Testis (tissue), 3 donors: ENCODE results near the gene RBM43. TPM values are rescaled to one million over a fixed set of nuclear protein-coding genes. Genes with fewer than 3 reads are reported as not detected.
"Not testable (repeated sequence)": the region's sequence is repeated elsewhere in the genome, so short reads cannot be mapped to it uniquely, and the experiment has no call there.

ENCODE experiments used
- DNase-seq: peaks from one replicate; pipeline ENCODE4 v3.0.0-alpha.2; 2019
- H3K27ac ChIP-seq, 2 donors: fragments of 200-600 bp; sonication (generic); one replicate each; pipeline ENCODE4 v1.5.1; 2019
- H3K27me3 ChIP-seq: fragments of 200-600 bp; sonication (generic); one replicate; pipeline ENCODE4 v1.5.1; 2019
- H3K36me3 ChIP-seq: fragments of 200-600 bp; sonication (generic); one replicate; pipeline ENCODE4 v1.5.1; 2017; ENCODE audit warnings: low read depth; ENCODE audit errors: missing control alignments
- H3K4me1 ChIP-seq: fragments of 200-600 bp; sonication (generic); one replicate; pipeline ENCODE4 v1.5.1; 2019
- H3K4me3 ChIP-seq, 2 donors: fragments of 200-600 bp; sonication (generic); one replicate each; pipeline ENCODE4 v1.5.1; 2017 to 2019
- H3K9me3 ChIP-seq: fragments of 200-600 bp; sonication (generic); one replicate; pipeline ENCODE4 v1.5.1; 2017
- CTCF ChIP-seq, 3 experiments: fragments of 450-650 bp in 2 of 3; fragments of 200-600 bp in 1 of 3; sonication (generic) in 1 of 3; IDR thresholded peaks; one replicate each; pipeline ENCODE4 v1.5.1; 2016 to 2019; ENCODE audit warnings: antibody characterized with exemption in 3 of 3, mild to moderate bottlenecking in 2 of 3, moderate library complexity in 1 of 3
- POLR2A ChIP-seq: fragments of 450-650 bp; IDR thresholded peaks from one replicate; pipeline ENCODE4 v1.6.1; 2017; ENCODE audit warnings: antibody characterized with exemption, mild to moderate bottlenecking, moderate library complexity
- WGBS, 2 donors: methylation state at CpG; one replicate each; pipeline ENCODE4 v1.1.5; 2018; 5-methylcytosine and 5-hydroxymethylcytosine counted together
- intact Hi-C: fragments of 100-400 bp; cut with DNase I; formaldehyde crosslinking; loops from one replicate; pipeline ENCODE4 v1.15.1; 2023; ENCODE audit warnings: low total_unique reads
- polyA plus RNA-seq: library from polyadenylated mRNA; stranded (reverse); fragments of 350-450 nt; fragmentation: Illumina TruSeq; extraction: RNeasy Lipid Tissue Mini Kit (QIAGEN cat#74804); gene quantifications from one replicate; pipeline ENCODE4 v1.2.3, GENCODE V29; 2014; ENCODE audit warnings: low read depth, low replicate concordance; ENCODE audit not compliant: insufficient read depth
- total RNA-seq, 2 donors: library from RNA; depleted of rRNA; stranded (reverse); fragments of >200 nt; gene quantifications; one replicate each; pipeline ENCODE4 v1.2.3, GENCODE V29; 2016

Gene RBM43
- total and polyA plus RNA-seq, 3 donors from 2014 or later: 6.9 to 8.6 (median 7.1) TPM

- Histone ChIP-seq H3K27me3 (no peaks in the 10 kb centered on the region), H3K9me3 (no peaks in the 10 kb centered on the region), H3K36me3 (no peaks in the 10 kb centered on the region), H3K4me3 (no peak overlapping the region), H3K27ac (no peak overlapping the region), H3K4me1 (no peaks in the 10 kb centered on the region)
- intact Hi-C loops: no loop called here
- no peak for TF ChIP-seq POLR2A
- no peak for TF ChIP-seq CTCF (IDR thresholded peaks at IDR 0.05)
- no peak for DNase-seq
- 67 to 76% methylated on average over 4 of the region's 4 CpGs for WGBS, 2 donors
These were observed 24.1 kb downstream of the RBM43 start for GRCh38 chr2:151237422-151238025.

- WGBS, 2 donors: 96 to 98% methylated on average over 3 of the region's 3 CpGs
- intact Hi-C loops, H3K4me3 ChIP-seq, H3K27me3 ChIP-seq, H3K9me3 ChIP-seq, H3K27ac ChIP-seq, H3K36me3 ChIP-seq, H3K4me1 ChIP-seq, DNase-seq: not testable (repeated sequence)
These were observed 27.9 kb downstream of the RBM43 start for GRCh38 chr2:151233760-151234159.

DNA sequence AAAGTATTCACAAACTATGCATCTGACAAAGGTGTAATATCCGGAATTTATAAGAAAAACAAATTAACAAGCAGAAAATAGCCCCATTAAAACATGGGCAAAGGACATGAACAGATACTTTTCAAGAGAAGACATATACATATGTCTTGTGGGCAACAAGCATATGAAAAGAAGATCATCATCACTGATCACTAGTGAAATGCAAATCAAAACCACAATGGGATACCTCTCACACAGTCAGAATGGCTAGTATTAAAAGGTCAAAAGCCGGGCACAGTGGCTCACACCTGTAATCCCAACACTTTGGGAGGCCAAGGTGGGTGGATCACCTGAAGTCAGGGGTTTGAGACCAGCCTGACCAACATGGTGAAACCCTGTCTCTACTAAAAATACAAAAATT, 28.4 kb downstream of the RBM43 start:
- H3K36me3 ChIP-seq, intact Hi-C loops, H3K4me3 ChIP-seq, DNase-seq, H3K27me3 ChIP-seq, H3K9me3 ChIP-seq, H3K4me1 ChIP-seq, H3K27ac ChIP-seq: not testable (repeated sequence)
- 95 to 97% methylated on average over 2 of the region's 2 CpGs for WGBS, 2 donors

- H3K27ac ChIP-seq: no peak overlapping the region
- no peaks in the 10 kb centered on the region for H3K36me3 ChIP-seq
- DNase-seq: no peak
- intact Hi-C loops: no loop called here
- TF ChIP-seq POLR2A (no peak), CTCF (IDR thresholded peaks at IDR 0.05) (no peak)
- no peaks in the 10 kb centered on the region for H3K4me1 ChIP-seq
- H3K4me3 ChIP-seq: no peak overlapping the region
- H3K9me3 ChIP-seq: no peaks in the 10 kb centered on the region
- H3K27me3 ChIP-seq: no peaks in the 10 kb centered on the region
- WGBS, 2 donors: 86 to 89% methylated on average over 2 of the region's 2 CpGs
These were observed 31.0 kb downstream of the RBM43 start for GRCh38 chr2:151230627-151231140.

GRCh38 chr2:151228847-151229512, 32.7 kb downstream of the RBM43 start:
- no peak overlapping the region for H3K27ac ChIP-seq
- no peaks in the 10 kb centered on the region for H3K4me1 ChIP-seq
- H3K27me3 ChIP-seq: no peaks in the 10 kb centered on the region
- intact Hi-C loops: no loop called here
- TF ChIP-seq CTCF (IDR thresholded peaks at IDR 0.05) (no peak), POLR2A (no peak)
- no peak for DNase-seq
- no peaks in the 10 kb centered on the region for H3K9me3 ChIP-seq
- no peaks in the 10 kb centered on the region for H3K36me3 ChIP-seq
- H3K4me3 ChIP-seq: no peak overlapping the region

DNA sequence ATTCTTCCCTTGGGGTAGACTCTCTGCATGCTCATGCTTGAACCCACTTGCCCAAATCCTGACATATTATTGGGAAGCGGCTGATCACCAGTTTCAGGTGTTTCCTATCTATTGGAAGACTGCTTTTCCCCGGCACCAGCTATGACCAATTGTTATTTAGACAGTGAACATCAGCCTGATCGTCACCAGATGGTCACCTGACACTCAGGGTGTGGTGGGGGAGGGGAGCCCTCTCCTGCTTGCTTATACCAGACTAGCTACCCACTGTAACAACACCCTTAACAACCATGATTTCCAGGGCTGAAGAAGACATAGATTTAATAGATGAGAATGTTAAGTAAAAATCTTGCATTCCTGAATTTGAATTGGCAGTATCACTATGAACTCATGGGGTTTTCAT, 44.3 kb downstream of the RBM43 start:
- no peak for TF ChIP-seq POLR2A
- TF ChIP-seq CTCF (IDR thresholded peaks at IDR 0.05): no peak
- Histone ChIP-seq H3K27ac (no peak overlapping the region), H3K4me3 (no peak overlapping the region), H3K9me3 (no peaks in the 10 kb centered on the region), H3K27me3 (no peaks in the 10 kb centered on the region), H3K36me3 (no peaks in the 10 kb centered on the region), H3K4me1 (no peaks in the 10 kb centered on the region)
- intact Hi-C loops: no loop called here
- DNase-seq: no peak
- WGBS, 2 donors: 76 to 80% methylated on average over 3 of the region's 3 CpGs
